NCI-H748 treated with DMSO at 0.1 percent for 48 hours (cell line): ENCODE results near the gene IDI1.
"Not testable (repeated sequence)": the region's sequence is repeated elsewhere in the genome, so short reads cannot be mapped to it uniquely, and the experiment has no call there.

Source experiments
- DNase-seq: peaks from one replicate; lab custom pipeline; 2025; lab: John Stamatoyannopoulos, UW

Gene IDI1

GRCh38 chr10:1063232-1063865, 14.4 kb upstream of the IDI1 start:
- no peak for DNase-seq

GRCh38 chr10:1061930-1062774, 13.2 kb upstream of the IDI1 start:
- no peak for DNase-seq

GRCh38 chr10:1059902-1060301, 11.0 kb upstream of the IDI1 start:
- DNase-seq, result no peak

- no peak for DNase-seq
Measured at GRCh38 chr10:1058017-1058416, 9.1 kb upstream of the IDI1 start.

- DNase-seq, result no peak
Measured at GRCh38 chr10:1057106-1057657, 8.3 kb upstream of the IDI1 start.

- peak; percentile 14 for DNase-seq
Measured at GRCh38 chr10:1056326-1057105, 7.6 kb upstream of the IDI1 start, which contains the start of gene WDR37. Gene WDR37 (plus strand): TSS chr10:1056385. CDS start chr10:1072156, 15,771 bp downstream.

- no peak for DNase-seq
Measured at GRCh38 chr10:1054684-1055083, 5.8 kb upstream of the IDI1 start.

GRCh38 chr10:1050554-1050953, 1.6 kb upstream of the IDI1 start:
- DNase-seq, result no peak

- DNase-seq, result no peak
Measured at GRCh38 chr10:1050145-1050544, 1.2 kb upstream of the IDI1 start.

GRCh38 chr10:1049425-1049958, 573 bp upstream of the IDI1 start:
- DNase-seq, result no peak

GRCh38 chr10:1048349-1048731, 579 bp downstream of the IDI1 start:
- DNase-seq, result no peak

- DNase-seq, result no peak
Measured at GRCh38 chr10:1047937-1048336, 982 bp downstream of the IDI1 start.

- no peak for DNase-seq
Measured at GRCh38 chr10:1045415-1045814, 3.5 kb downstream of the IDI1 start.

GRCh38 chr10:1044964-1045363, 4.0 kb downstream of the IDI1 start:
- DNase-seq, result no peak

GRCh38 chr10:1044146-1044545, 4.8 kb downstream of the IDI1 start:
- no peak for DNase-seq

GRCh38 chr10:1043532-1043995, 5.4 kb downstream of the IDI1 start:
- no peak for DNase-seq

GRCh38 chr10:1041514-1041913, 7.4 kb downstream of the IDI1 start:
- no peak for DNase-seq

- DNase-seq, result no peak
Measured at GRCh38 chr10:1040133-1040532, 8.8 kb downstream of the IDI1 start.

- DNase-seq, result not testable (repeated sequence)
Measured at GRCh38 chr10:1038769-1039168, 10.2 kb downstream of the IDI1 start.

GRCh38 chr10:1037098-1037497, 11.8 kb downstream of the IDI1 start:
- no peak for DNase-seq

GRCh38 chr10:1036341-1036791, 12.6 kb downstream of the IDI1 start:
- DNase-seq, result no peak

GRCh38 chr10:1035201-1035600, 13.7 kb downstream of the IDI1 start:
- DNase-seq, result no peak
